Measurements from ENCODE around the gene DUOX1. TPM values are rescaled to one million over a fixed set of nuclear protein-coding genes. Genes with fewer than 3 reads are reported as not detected.

The DUOX1 gene
- total and polyA plus RNA-seq, 11 donors = 0.11 to 1.6 (median 0.52) TPM

DNA sequence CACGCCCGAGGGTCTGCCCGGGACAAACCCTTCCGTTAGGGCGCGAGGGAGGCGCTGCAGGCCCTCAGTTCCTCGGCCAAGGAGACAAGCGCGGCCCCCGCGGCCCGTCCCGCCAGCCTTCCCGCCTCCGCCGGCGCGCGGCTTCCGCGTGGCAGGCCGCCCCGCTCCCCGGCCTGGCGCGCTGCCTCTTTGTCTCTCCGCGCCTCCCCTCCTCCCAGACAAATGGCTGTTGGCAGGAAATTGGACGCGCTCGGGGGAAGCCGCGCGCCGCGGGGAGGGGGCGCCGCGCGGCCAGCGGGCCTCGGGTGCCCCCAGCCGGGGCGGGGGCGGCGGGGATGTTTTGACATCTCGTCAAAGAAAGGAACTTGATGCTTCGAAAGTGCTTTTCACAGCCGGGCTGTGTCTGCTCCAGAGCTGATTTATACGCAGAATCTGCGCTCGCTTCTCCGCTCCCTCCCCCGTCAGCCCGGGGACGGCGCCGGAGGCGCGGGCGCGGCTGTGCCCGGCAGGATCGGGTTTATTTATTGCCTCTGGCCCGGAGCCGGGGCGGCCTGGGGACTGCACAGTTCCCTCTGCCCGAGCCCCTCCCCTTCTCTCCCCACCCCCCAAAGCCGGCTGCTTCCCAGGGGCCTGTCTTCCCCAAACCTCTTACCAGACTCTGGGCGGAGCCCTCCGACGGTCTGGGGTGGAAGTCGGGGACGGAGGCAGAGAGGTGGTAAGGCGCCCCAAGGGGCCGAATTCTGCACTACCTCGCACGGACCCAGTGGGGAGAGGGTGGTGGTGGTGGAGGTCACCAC, 37.2 kb downstream of the DUOX1 start:
- H3K4me3 ChIP-seq = peak overlapping the region; percentile 59 to 93 (median 76)
- H3K27ac ChIP-seq = peak overlapping the region; percentile 94 to 100 (median 99)
- peak; percentile 85 to 93 (median 91) for DNase-seq
- ATAC-seq = peak; percentile 67 to 87 (median 85)
- no peaks in the 10 kb centered on the region for H3K27me3 ChIP-seq
- 0 to 1% (median 1%) methylated on average over 28 to 79 of the region's 79 CpGs for WGBS, 4 donors
- peaks cover 0 to 6% (median 0%) of the 10 kb centered on the region in 9 donors for H3K36me3 ChIP-seq
- intact Hi-C loops (cut with DNase I) = loop anchor here in 9 of 10 donors (1.0 to 10.0 kb wide), 11 partner anchors 31 to 448 kb away; a partner anchor contains a TSS
- TF ChIP-seq POLR2A (IDR thresholded peaks at IDR 0.05) = peak in 1 of 2 donors; percentile 39
- TF ChIP-seq CTCF (IDR thresholded peaks at IDR 0.05) = peak; percentile 32 to 70 (median 58)
- H3K4me1 ChIP-seq = peaks cover 0 to 31% (median 14%) of the 10 kb centered on the region in 12 donors
- H3K9me3 ChIP-seq = no peaks in the 10 kb centered on the region

- H3K4me1 ChIP-seq = peaks cover 0 to 28% (median 12%) of the 10 kb centered on the region in 12 donors
- 68 to 72% (median 69%) methylated on average over 9 of the region's 9 CpGs for WGBS, 4 donors
- H3K4me3 ChIP-seq = peak overlapping the region in 11 of 12 donors; percentile 68 to 93 (median 77)
- TF ChIP-seq POLR2A (IDR thresholded peaks at IDR 0.05) (no peak), CTCF (IDR thresholded peaks at IDR 0.05) (no peak)
- peaks cover 0 to 6% (median 0%) of the 10 kb centered on the region in 9 donors for H3K36me3 ChIP-seq
- intact Hi-C loops (cut with DNase I) = loop anchor here in 9 of 10 donors (1.0 to 10.0 kb wide), 11 partner anchors 31 to 447 kb away; a partner anchor contains a TSS
- ATAC-seq (no peak), DNase-seq (no peak)
- H3K9me3 ChIP-seq = no peaks in the 10 kb centered on the region
- H3K27ac ChIP-seq = peak overlapping the region; percentile 94 to 100 (median 99)
- H3K27me3 ChIP-seq = no peaks in the 10 kb centered on the region
These were observed 37.9 kb downstream of the DUOX1 start for GRCh38 chr15:45167631-45168205.

GRCh38 chr15:45168286-45168685, 38.5 kb downstream of the DUOX1 start:
- Histone ChIP-seq H3K36me3 (peaks cover 0 to 6% (median 0%) of the 10 kb centered on the region in 9 donors), H3K4me3 (no peak overlapping the region), H3K4me1 (peaks cover 0 to 23% (median 8%) of the 10 kb centered on the region in 12 donors), H3K9me3 (no peaks in the 10 kb centered on the region), H3K27ac (peak overlapping the region in 3 of 12 donors; percentile 94 to 98 (median 97)), H3K27me3 (no peaks in the 10 kb centered on the region)
- intact Hi-C loops (cut with DNase I) = loop anchor here in 5 of 10 donors (5.0 to 10.0 kb wide), 4 partner anchors 34 to 447 kb away; a partner anchor contains a TSS
- no peak for ATAC-seq
- WGBS, 4 donors = 97 to 100% (median 99%) methylated on average over 2 to 4 of the region's 4 CpGs
- no peak for DNase-seq
- TF ChIP-seq POLR2A (IDR thresholded peaks at IDR 0.05) = no peak

- intact Hi-C loops (cut with DNase I) = loop anchor here in 5 of 10 donors (5.0 to 10.0 kb wide), 4 partner anchors 33 to 446 kb away; a partner anchor contains a TSS
- ATAC-seq (no peak), DNase-seq (no peak)
- Histone ChIP-seq H3K4me1 (peaks cover 0 to 23% (median 8%) of the 10 kb centered on the region in 12 donors), H3K27ac (peak overlapping the region in 4 of 12 donors; percentile 4 to 97 (median 26)), H3K27me3 (no peaks in the 10 kb centered on the region), H3K36me3 (peaks cover 0 to 6% (median 0%) of the 10 kb centered on the region in 9 donors), H3K9me3 (no peaks in the 10 kb centered on the region), H3K4me3 (no peak overlapping the region)
- TF ChIP-seq POLR2A (IDR thresholded peaks at IDR 0.05) (no peak), CTCF (IDR thresholded peaks at IDR 0.05) (no peak)
- WGBS, 4 donors = 81 to 87% (median 87%) methylated on average over 9 of the region's 9 CpGs
These were observed 39.2 kb downstream of the DUOX1 start for GRCh38 chr15:45168751-45169551.
